ENCODE results near the gene ACSL1.

ACSL1 gene

DNA sequence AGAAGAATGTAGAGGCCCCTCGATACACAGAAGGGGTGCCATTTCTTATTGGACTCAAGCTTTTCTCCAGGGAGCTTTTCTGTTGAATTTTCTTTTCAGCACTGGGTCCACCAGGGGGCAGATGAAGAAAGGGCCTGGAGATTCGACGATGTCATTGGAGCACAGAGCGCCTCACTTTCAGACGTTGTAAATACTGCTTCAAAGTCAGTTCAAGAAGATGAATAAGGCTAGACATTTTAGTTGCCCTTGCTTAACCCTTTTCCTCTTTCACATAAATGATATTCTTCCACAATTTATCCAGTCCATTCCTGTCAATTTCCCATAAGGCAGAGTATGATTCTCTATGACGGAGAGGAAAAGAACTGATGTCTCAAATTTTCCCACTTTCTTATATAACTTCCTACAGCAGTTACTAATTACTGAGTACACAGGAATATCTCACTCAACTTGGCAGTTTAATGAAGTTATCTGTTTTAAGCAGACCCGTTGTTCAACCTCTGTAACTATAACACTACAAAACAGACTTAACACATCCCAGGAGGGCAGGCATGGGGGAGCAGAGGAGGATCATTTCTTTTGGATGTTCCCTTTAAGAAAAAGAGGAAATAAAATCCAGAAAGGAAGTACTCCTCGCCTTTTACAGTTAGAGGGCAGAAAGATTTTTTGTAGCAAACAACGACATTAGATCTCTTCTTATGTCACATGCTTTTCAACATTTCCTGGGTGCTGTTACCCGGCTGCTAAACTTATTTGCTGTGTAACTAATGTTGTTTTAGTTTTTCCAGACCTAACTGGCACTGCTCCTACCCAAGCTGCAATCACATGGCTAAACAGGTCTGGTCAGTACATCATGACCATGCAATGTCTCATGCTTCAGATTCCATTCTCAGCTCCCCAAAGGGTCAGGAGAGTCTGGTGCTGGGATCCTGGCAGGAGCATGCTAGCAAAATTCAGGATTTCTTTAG, 79.7 kb downstream of the ACSL1 start:
- no peak for TF ChIP-seq TAF1 (IDR thresholded peaks at IDR 0.05; ENCODE audit: borderline replicate concordance, insufficient read depth, low read length)
- no peak for TF ChIP-seq POLR2AphosphoS5 (IDR thresholded peaks at IDR 0.05; ENCODE audit: low read depth, low read length)
- TF ChIP-seq, protein P1, sequence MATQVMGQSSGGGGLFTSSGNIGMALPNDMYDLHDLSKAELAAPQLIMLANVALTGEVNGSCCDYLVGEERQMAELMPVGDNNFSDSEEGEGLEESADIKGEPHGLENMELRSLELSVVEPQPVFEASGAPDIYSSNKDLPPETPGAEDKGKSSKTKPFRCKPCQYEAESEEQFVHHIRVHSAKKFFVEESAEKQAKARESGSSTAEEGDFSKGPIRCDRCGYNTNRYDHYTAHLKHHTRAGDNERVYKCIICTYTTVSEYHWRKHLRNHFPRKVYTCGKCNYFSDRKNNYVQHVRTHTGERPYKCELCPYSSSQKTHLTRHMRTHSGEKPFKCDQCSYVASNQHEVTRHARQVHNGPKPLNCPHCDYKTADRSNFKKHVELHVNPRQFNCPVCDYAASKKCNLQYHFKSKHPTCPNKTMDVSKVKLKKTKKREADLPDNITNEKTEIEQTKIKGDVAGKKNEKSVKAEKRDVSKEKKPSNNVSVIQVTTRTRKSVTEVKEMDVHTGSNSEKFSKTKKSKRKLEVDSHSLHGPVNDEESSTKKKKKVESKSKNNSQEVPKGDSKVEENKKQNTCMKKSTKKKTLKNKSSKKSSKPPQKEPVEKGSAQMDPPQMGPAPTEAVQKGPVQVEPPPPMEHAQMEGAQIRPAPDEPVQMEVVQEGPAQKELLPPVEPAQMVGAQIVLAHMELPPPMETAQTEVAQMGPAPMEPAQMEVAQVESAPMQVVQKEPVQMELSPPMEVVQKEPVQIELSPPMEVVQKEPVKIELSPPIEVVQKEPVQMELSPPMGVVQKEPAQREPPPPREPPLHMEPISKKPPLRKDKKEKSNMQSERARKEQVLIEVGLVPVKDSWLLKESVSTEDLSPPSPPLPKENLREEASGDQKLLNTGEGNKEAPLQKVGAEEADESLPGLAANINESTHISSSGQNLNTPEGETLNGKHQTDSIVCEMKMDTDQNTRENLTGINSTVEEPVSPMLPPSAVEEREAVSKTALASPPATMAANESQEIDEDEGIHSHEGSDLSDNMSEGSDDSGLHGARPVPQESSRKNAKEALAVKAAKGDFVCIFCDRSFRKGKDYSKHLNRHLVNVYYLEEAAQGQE (IDR thresholded peaks at IDR 0.05; ENCODE audit: insufficient read depth in 1 of 2, low read depth in 2 of 2, low read length in 2 of 2) = no peak
- TF ChIP-seq FOXP2 (optimal IDR thresholded peaks at IDR 0.05; ENCODE audit: borderline replicate concordance, extremely low read depth, extremely low read length, insufficient read depth) = no peak
- no peak for TF ChIP-seq SIN3A (IDR thresholded peaks at IDR 0.05; ENCODE audit: borderline replicate concordance, insufficient read depth, low read length)

DNA sequence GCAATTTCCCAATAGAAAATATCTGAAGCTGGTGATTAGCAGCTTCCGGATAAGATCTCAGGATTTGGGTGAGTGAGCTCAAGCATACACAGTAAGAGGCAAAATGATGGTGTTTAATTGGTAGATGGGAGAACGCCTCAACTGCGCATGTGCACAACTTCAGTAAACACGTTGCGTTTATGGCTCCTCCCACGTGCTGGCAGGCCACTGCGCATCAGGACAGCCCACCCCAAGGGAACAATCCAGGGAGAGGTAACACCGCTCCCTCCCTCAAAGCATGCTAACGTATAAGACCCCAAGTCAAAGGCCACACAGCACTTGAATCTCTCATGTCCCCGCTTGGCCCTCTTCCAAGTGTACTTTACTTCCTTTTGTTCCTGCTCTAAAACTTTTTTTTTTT, 81.5 kb downstream of the ACSL1 start:
- TF ChIP-seq TAF1 (IDR thresholded peaks at IDR 0.05; ENCODE audit: borderline replicate concordance, insufficient read depth, low read length) (no peak), SIN3A (IDR thresholded peaks at IDR 0.05; ENCODE audit: borderline replicate concordance, insufficient read depth, low read length) (no peak), POLR2AphosphoS5 (IDR thresholded peaks at IDR 0.05; ENCODE audit: low read depth, low read length) (no peak), FOXP2 (optimal IDR thresholded peaks at IDR 0.05; ENCODE audit: borderline replicate concordance, extremely low read depth, extremely low read length, insufficient read depth) (no peak)
- TF ChIP-seq, protein P1 (IDR thresholded peaks at IDR 0.05; ENCODE audit: insufficient read depth in 1 of 2, low read depth in 2 of 2, low read length in 2 of 2) = no peak

DNA sequence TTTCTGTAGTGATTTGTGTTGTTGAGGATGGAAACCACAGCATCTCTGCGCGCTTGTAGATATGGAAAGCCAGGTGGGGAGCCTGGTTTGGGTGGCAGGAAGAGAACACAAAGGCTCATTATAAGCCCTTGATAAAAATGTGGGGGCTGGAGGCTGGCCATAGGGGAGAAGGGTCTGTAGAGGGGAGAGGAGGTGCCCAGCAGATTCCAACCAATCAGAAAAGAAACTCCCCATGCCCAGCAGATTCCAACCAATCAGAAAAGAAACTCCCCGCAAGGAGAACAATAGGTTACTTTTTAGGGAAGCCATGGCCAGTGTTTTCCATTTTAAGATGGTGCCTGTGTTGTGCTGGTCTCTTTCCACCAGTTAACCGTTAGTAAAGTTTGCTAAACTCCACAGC, 82.1 kb downstream of the ACSL1 start:
- TF ChIP-seq FOXP2 (optimal IDR thresholded peaks at IDR 0.05; ENCODE audit: borderline replicate concordance, extremely low read depth, extremely low read length, insufficient read depth) = no peak
- TF ChIP-seq POLR2AphosphoS5 (IDR thresholded peaks at IDR 0.05; ENCODE audit: low read depth, low read length) = no peak
- TF ChIP-seq SIN3A (IDR thresholded peaks at IDR 0.05; ENCODE audit: borderline replicate concordance, insufficient read depth, low read length) = no peak
- TF ChIP-seq TAF1 (IDR thresholded peaks at IDR 0.05; ENCODE audit: borderline replicate concordance, insufficient read depth, low read length) = no peak
- TF ChIP-seq, protein P1 (IDR thresholded peaks at IDR 0.05; ENCODE audit: insufficient read depth in 1 of 2, low read depth in 2 of 2, low read length in 2 of 2) = no peak

DNA sequence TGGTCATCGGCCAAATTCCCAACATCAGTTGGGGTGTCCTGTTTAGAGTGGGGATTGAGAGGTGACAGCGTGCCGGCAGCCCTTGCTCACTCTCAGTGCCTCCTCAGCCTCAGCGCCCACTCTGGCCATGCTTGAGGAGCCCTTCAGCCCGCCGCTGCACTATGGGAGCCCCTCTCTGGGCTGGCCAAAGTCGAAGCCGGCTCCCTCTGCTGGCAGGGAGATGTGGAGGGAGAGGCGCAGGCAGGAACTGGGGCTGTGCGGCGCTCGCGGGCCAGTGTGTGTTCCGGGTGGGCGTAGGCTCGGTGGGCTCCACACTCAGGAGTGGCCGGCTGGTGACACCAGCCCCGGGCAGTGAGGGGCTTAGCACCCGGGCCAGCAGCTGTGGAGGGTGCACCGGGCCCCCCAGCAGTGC, 84.8 kb downstream of the ACSL1 start:
- TF ChIP-seq, protein P1 (IDR thresholded peaks at IDR 0.05; ENCODE audit: insufficient read depth in 1 of 2, low read depth in 2 of 2, low read length in 2 of 2) = no peak
